T-helper 17 cell (primary cell): ENCODE measurements around the gene IGFBP3. TPM values are rescaled to one million over a fixed set of nuclear protein-coding genes. Genes with fewer than 3 reads are reported as not detected.

Experiments used
- ATAC-seq: fragments of 150-1000 bp; cut with Tn5 transposase; 2 replicates; pipeline ENCODE4 v1.10.0; 2021; ENCODE audit warnings: mild to moderate bottlenecking, moderate library complexity
- DNase-seq, 3 donors: peaks; one replicate each; pipeline versions ENCODE4 v3.0.0 to v3.0.0-alpha.2; 2020 to 2021
- H3K9me3 ChIP-seq: one replicate; pipeline ENCODE4 v1.7.0; 2013; ENCODE audit warnings: low read length, mild to moderate bottlenecking; ENCODE audit not compliant: control insufficient read depth, poor library complexity, severe bottlenecking
- H3K27ac Mint-ChIP-seq: one replicate; pipeline ENCODE4 v1.8.0; 2022; ENCODE audit warnings: mild to moderate bottlenecking, moderate library complexity, mixed read lengths
- H3K27me3 Mint-ChIP-seq: one replicate; pipeline ENCODE4 v1.8.0; 2022; ENCODE audit warnings: mixed read lengths
- H3K36me3 Mint-ChIP-seq: one replicate; pipeline ENCODE4 v1.8.0; 2022; ENCODE audit warnings: low read depth, mixed read lengths
- H3K4me1 Mint-ChIP-seq: one replicate; pipeline ENCODE4 v1.8.0; 2022; ENCODE audit warnings: mild to moderate bottlenecking, mixed read lengths
- H3K4me3 Mint-ChIP-seq: one replicate; pipeline ENCODE4 v1.8.0; 2022; ENCODE audit warnings: mild to moderate bottlenecking, moderate library complexity, mixed read lengths
- total RNA-seq, 4 donors: library from RNA in 2 of 4; stranded (reverse) in 2 of 4; gene quantifications; one replicate each; pipeline ENCODE4 v1.2.3 and lab custom pipeline; 2022 to 2026

IGFBP3 gene
- total RNA-seq, 2 donors from 2014 or later: 7.2 to 19.0 TPM

DNA sequence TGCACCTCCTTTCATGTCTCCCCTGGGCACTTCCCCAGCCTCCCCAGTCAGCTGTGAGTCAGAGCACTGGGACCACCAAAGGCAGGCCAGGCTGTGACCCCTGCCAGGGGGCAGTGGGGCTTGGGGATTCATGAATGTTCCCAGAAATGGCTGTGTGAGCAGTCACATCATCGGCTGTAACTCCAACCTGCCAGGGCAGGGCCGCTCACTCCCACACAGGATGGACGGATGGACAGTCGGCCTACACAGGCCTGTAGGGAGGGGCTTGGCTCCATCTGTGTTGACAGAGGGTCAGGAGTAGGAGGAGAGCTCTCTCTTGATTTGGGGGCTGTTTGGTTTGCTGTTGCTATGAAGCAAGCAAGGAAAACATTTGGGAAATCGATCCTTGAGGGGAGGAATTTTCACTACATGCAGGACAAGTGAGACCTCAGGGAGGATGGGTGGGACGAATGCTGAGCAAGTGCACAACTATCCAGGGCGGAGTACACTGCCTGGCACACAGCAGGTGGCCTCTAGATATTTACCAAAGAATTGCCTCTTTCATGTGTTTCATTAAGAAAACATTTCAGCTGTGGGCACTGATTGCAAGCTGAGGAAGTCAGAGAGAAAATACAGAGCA, 35.7 kb downstream of the IGFBP3 start:
- DNase-seq (no peak), ATAC-seq (no peak)
- Mint-ChIP-seq H3K4me3 (no peak overlapping the region), H3K27ac (no peak overlapping the region), H3K36me3 (peaks cover 4% of the 10 kb centered on the region), H3K4me1 (peaks cover 4% of the 10 kb centered on the region), H3K27me3 (peaks cover 72% of the 10 kb centered on the region)
- no peaks in the 10 kb centered on the region for H3K9me3 ChIP-seq

DNA sequence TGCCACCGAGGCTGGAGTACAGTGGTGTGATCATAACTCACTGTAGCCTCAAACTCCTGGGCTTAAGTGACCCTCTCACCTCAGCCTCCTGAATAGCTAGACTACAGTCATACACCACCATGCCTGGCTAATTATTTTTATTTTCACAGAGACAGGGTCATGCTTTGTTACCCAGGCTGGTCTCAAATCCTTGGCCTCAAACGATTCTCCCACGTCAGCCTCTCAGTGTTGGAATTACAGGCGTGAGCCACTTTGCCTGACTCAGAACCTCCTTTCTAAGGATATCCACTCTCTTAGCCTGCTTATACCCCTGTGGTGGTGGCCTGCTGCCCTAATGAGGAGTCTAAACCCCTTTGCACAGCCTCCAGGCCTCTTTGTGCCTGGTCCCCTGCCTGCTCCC, 36.9 kb downstream of the IGFBP3 start:
- H3K27me3 Mint-ChIP-seq: peaks cover 60% of the 10 kb centered on the region
- peaks cover 4% of the 10 kb centered on the region for H3K36me3 Mint-ChIP-seq
- H3K9me3 ChIP-seq: no peaks in the 10 kb centered on the region
- no peak overlapping the region for H3K27ac Mint-ChIP-seq
- no peak for ATAC-seq
- no peak for DNase-seq
- H3K4me3 Mint-ChIP-seq: no peak overlapping the region
- H3K4me1 Mint-ChIP-seq: peaks cover 4% of the 10 kb centered on the region

- DNase-seq (no peak), ATAC-seq (no peak)
- Mint-ChIP-seq H3K4me1 (peaks cover 2% of the 10 kb centered on the region), H3K27me3 (peaks cover 48% of the 10 kb centered on the region), H3K4me3 (no peak overlapping the region), H3K27ac (no peak overlapping the region), H3K36me3 (peaks cover 4% of the 10 kb centered on the region)
- no peaks in the 10 kb centered on the region for H3K9me3 ChIP-seq
These were observed 38.6 kb downstream of the IGFBP3 start for GRCh38 chr7:45882465-45882810.

DNA sequence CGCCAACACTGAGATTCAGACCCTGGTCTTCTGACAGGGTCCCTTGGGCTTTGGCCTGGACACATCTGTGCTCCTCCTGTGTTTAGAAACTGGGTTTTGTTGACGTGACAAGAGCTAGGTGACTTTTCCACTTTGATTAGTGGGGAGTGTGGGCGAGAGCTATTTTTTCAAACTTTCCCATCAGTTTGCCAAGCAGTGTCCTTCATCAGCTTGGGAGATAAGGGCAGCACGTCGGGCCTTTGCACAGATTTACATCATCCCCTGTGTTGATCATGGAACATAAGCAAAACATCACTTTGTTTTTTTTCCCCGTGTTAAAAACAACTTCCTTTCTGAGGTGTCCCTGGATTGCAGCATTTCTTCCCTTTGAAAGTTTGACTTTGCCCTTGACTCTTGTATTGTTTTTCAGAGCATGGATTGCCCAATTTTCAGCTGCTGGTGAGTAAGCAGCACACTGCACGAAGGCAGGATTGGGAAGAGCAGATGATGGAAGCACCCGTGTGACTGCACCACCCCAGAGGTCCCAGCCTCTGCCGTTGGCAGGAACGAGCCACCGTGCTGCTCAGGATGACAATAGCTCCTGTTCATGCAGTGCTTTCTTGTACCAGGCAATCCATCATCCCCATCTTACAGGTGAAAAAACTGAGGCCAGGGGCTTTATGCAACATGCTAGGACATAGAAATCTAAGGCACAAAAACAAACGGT, 39.2 kb downstream of the IGFBP3 start:
- ATAC-seq: no peak
- no peak for DNase-seq
- H3K9me3 ChIP-seq: no peaks in the 10 kb centered on the region
- peaks cover 2% of the 10 kb centered on the region for H3K4me1 Mint-ChIP-seq
- peaks cover 43% of the 10 kb centered on the region for H3K27me3 Mint-ChIP-seq
- H3K4me3 Mint-ChIP-seq: no peak overlapping the region
- H3K36me3 Mint-ChIP-seq: peaks cover 4% of the 10 kb centered on the region
- H3K27ac Mint-ChIP-seq: no peak overlapping the region

GRCh38 chr7:45881280-45881758, 39.8 kb downstream of the IGFBP3 start:
- H3K27me3 Mint-ChIP-seq: peaks cover 37% of the 10 kb centered on the region

GRCh38 chr7:45880433-45880860, 40.6 kb downstream of the IGFBP3 start:
- no peak for ATAC-seq
- Mint-ChIP-seq H3K36me3 (peaks cover 4% of the 10 kb centered on the region), H3K27me3 (peaks cover 28% of the 10 kb centered on the region), H3K4me3 (no peak overlapping the region), H3K27ac (no peak overlapping the region), H3K4me1 (peaks cover 2% of the 10 kb centered on the region)
- H3K9me3 ChIP-seq: no peaks in the 10 kb centered on the region
- no peak for DNase-seq

More at GRCh38 chr7:45881280-45881758, 39.8 kb downstream of the IGFBP3 start:
- no peaks in the 10 kb centered on the region for H3K9me3 ChIP-seq
- H3K4me1 Mint-ChIP-seq: peaks cover 2% of the 10 kb centered on the region
- H3K4me3 Mint-ChIP-seq: no peak overlapping the region
- ATAC-seq (no peak), DNase-seq (no peak)
- H3K27ac Mint-ChIP-seq: no peak overlapping the region
- H3K36me3 Mint-ChIP-seq: peaks cover 4% of the 10 kb centered on the region

DNA sequence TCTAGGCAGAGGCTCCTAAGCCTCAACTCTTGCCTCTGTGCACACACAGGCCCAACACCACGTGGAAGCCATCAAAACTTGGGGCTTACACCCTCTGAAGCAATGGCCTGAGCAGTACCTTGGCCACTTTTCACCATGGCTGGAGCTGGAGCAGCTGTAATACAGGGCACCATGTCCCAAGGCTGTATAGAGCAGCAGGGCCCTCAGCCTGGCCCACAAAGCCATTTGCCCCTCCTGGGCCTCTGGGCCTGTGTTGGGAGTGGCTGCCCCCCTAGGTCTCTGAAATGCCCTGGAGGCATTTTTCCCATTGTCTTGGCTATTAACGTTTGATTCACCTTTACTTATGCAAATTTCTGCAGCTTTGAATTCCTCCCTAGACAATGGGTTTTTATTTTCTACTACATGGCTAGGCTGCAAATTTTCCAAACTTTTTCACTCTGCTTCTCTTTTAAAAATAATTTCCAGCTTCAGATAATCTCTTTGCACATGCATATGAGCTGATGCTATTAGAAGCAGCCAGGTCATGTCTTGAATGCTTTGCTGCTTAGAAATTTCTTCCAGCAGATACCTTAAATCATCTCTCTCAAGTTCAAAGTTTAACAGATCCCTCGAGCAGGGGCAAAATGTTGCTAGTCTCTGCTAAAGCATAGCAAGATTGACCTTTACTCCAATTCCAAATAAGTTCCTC, 42.5 kb downstream of the IGFBP3 start:
- no peaks in the 10 kb centered on the region for H3K9me3 ChIP-seq
- no peak for DNase-seq
- H3K4me1 Mint-ChIP-seq: no peaks in the 10 kb centered on the region
- no peaks in the 10 kb centered on the region for H3K36me3 Mint-ChIP-seq
- H3K4me3 Mint-ChIP-seq: no peak overlapping the region
- H3K27me3 Mint-ChIP-seq: peaks cover 16% of the 10 kb centered on the region
- ATAC-seq: no peak
- H3K27ac Mint-ChIP-seq: no peak overlapping the region

GRCh38 chr7:45876519-45876918, 44.6 kb downstream of the IGFBP3 start:
- Mint-ChIP-seq H3K36me3 (peaks cover 2% of the 10 kb centered on the region), H3K27me3 (peaks cover 12% of the 10 kb centered on the region), H3K4me1 (no peaks in the 10 kb centered on the region), H3K27ac (no peak overlapping the region), H3K4me3 (no peak overlapping the region)
- no peak for DNase-seq
- no peak for ATAC-seq
- H3K9me3 ChIP-seq: no peaks in the 10 kb centered on the region

- Mint-ChIP-seq H3K27me3 (peaks cover 18% of the 10 kb centered on the region), H3K27ac (no peak overlapping the region), H3K4me3 (no peak overlapping the region), H3K4me1 (no peaks in the 10 kb centered on the region), H3K36me3 (peaks cover 2% of the 10 kb centered on the region)
- ATAC-seq: no peak
- DNase-seq: no peak
- no peaks in the 10 kb centered on the region for H3K9me3 ChIP-seq
These were observed 46.5 kb downstream of the IGFBP3 start for GRCh38 chr7:45874408-45875131.

- Mint-ChIP-seq H3K27ac (no peak overlapping the region), H3K36me3 (peaks cover 2% of the 10 kb centered on the region), H3K4me3 (no peak overlapping the region), H3K4me1 (no peaks in the 10 kb centered on the region), H3K27me3 (peaks cover 18% of the 10 kb centered on the region)
- DNase-seq: no peak
- H3K9me3 ChIP-seq: no peaks in the 10 kb centered on the region
- ATAC-seq: no peak
These were observed 47.7 kb downstream of the IGFBP3 start for GRCh38 chr7:45873355-45873754.

GRCh38 chr7:45873035-45873354, 48.1 kb downstream of the IGFBP3 start, which contains the start of gene CCDC201:
TSS of gene CCDC201 (minus strand) at chr7:45873082. CDS start at chr7:45873007, 75 bp downstream.
- Mint-ChIP-seq H3K27ac (no peak within 1 kb of the TSS), H3K4me1 (no peaks in the 10 kb centered on the region), H3K4me3 (no peak within 1 kb of the TSS), H3K36me3 (peaks cover 2% of the 10 kb centered on the region), H3K27me3 (peaks cover 18% of the 10 kb centered on the region)
- H3K9me3 ChIP-seq: no peaks in the 10 kb centered on the region
- no peak for ATAC-seq
- no peak for DNase-seq

DNA sequence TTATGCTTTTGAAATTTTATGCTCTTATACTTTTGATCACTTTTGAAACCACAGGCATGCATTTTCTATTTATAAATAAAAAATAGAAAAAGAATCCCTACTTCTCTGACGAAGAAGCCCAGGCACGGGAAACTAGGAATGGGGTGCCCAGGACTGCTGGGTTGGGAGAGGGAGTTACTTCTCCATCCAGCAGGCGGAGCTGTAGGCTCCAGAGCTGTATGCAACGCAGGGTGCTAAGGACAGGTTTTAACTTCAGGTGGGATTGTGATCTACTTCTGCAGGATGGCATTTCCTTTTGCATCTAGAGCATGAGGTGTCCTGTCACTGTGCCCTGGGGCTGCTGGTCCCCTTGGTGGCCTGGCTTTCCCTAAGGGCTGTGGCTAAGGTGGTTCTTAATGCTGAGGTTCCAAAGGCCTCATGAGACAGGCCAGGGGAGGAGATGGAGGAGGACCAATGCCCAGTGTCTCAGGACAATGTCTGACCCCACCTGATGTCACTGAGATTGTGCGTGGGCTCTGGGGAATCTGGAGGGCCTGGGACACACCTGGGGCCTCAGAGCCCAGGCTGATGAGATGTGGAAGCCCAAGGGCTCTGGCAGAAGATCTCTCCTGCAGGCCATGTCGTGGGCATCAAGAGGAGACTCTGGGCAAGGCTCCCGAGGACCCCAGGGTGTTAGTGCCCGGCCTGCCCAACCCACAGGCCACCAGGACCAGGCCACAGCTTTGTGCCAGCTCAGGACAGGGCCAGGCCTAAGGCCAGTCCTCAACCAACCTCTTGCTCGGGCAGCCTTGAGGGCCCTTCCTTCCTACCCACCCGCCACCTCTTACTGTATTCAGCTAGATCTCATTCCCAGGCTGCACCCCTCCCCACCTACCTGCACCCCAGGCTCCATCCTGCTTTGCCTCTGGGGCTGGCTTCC, 48.7 kb downstream of the IGFBP3 start:
- no peak for ATAC-seq
- H3K4me3 Mint-ChIP-seq: no peak overlapping the region
- peaks cover 20% of the 10 kb centered on the region for H3K27me3 Mint-ChIP-seq
- no peaks in the 10 kb centered on the region for H3K4me1 Mint-ChIP-seq
- DNase-seq: no peak
- no peaks in the 10 kb centered on the region for H3K9me3 ChIP-seq
- no peak overlapping the region for H3K27ac Mint-ChIP-seq
- peaks cover 2% of the 10 kb centered on the region for H3K36me3 Mint-ChIP-seq
